ENCODE results near the gene DCLRE1A.

- TF ChIP-seq, protein P1, sequence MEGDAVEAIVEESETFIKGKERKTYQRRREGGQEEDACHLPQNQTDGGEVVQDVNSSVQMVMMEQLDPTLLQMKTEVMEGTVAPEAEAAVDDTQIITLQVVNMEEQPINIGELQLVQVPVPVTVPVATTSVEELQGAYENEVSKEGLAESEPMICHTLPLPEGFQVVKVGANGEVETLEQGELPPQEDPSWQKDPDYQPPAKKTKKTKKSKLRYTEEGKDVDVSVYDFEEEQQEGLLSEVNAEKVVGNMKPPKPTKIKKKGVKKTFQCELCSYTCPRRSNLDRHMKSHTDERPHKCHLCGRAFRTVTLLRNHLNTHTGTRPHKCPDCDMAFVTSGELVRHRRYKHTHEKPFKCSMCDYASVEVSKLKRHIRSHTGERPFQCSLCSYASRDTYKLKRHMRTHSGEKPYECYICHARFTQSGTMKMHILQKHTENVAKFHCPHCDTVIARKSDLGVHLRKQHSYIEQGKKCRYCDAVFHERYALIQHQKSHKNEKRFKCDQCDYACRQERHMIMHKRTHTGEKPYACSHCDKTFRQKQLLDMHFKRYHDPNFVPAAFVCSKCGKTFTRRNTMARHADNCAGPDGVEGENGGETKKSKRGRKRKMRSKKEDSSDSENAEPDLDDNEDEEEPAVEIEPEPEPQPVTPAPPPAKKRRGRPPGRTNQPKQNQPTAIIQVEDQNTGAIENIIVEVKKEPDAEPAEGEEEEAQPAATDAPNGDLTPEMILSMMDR (conservative IDR thresholded peaks at IDR 0.05; ENCODE audit: low read depth in 2 of 2), result no peak
- TF ChIP-seq REST (IDR thresholded peaks at IDR 0.05; ENCODE audit: unreplicated experiment) (no peak), POLR2AphosphoS5 (IDR thresholded peaks at IDR 0.05; ENCODE audit: low read depth) (no peak), EZH2phosphoT487 (IDR thresholded peaks at IDR 0.05; ENCODE audit: unreplicated experiment) (no peak), STAT1 (IDR thresholded peaks at IDR 0.05; ENCODE audit: unreplicated experiment) (no peak), EZH2 (IDR thresholded peaks at IDR 0.05; ENCODE audit: low read depth, unreplicated experiment) (no peak), JUNB (IDR thresholded peaks at IDR 0.05; ENCODE audit: unreplicated experiment) (no peak), NANOG (IDR thresholded peaks at IDR 0.05; ENCODE audit: borderline replicate concordance) (no peak), CREB1 (CRISPR knock-in tag; IDR thresholded peaks at IDR 0.05; ENCODE audit: low read depth) (no peak), ETS1 (IDR thresholded peaks at IDR 0.05) (no peak), ZNF114 (CRISPR knock-in tag; IDR thresholded peaks at IDR 0.05) (no peak), ZNF331 (CRISPR knock-in tag; IDR thresholded peaks at IDR 0.05; ENCODE audit: low read depth) (no peak)
- TF ChIP-seq, protein P2, sequence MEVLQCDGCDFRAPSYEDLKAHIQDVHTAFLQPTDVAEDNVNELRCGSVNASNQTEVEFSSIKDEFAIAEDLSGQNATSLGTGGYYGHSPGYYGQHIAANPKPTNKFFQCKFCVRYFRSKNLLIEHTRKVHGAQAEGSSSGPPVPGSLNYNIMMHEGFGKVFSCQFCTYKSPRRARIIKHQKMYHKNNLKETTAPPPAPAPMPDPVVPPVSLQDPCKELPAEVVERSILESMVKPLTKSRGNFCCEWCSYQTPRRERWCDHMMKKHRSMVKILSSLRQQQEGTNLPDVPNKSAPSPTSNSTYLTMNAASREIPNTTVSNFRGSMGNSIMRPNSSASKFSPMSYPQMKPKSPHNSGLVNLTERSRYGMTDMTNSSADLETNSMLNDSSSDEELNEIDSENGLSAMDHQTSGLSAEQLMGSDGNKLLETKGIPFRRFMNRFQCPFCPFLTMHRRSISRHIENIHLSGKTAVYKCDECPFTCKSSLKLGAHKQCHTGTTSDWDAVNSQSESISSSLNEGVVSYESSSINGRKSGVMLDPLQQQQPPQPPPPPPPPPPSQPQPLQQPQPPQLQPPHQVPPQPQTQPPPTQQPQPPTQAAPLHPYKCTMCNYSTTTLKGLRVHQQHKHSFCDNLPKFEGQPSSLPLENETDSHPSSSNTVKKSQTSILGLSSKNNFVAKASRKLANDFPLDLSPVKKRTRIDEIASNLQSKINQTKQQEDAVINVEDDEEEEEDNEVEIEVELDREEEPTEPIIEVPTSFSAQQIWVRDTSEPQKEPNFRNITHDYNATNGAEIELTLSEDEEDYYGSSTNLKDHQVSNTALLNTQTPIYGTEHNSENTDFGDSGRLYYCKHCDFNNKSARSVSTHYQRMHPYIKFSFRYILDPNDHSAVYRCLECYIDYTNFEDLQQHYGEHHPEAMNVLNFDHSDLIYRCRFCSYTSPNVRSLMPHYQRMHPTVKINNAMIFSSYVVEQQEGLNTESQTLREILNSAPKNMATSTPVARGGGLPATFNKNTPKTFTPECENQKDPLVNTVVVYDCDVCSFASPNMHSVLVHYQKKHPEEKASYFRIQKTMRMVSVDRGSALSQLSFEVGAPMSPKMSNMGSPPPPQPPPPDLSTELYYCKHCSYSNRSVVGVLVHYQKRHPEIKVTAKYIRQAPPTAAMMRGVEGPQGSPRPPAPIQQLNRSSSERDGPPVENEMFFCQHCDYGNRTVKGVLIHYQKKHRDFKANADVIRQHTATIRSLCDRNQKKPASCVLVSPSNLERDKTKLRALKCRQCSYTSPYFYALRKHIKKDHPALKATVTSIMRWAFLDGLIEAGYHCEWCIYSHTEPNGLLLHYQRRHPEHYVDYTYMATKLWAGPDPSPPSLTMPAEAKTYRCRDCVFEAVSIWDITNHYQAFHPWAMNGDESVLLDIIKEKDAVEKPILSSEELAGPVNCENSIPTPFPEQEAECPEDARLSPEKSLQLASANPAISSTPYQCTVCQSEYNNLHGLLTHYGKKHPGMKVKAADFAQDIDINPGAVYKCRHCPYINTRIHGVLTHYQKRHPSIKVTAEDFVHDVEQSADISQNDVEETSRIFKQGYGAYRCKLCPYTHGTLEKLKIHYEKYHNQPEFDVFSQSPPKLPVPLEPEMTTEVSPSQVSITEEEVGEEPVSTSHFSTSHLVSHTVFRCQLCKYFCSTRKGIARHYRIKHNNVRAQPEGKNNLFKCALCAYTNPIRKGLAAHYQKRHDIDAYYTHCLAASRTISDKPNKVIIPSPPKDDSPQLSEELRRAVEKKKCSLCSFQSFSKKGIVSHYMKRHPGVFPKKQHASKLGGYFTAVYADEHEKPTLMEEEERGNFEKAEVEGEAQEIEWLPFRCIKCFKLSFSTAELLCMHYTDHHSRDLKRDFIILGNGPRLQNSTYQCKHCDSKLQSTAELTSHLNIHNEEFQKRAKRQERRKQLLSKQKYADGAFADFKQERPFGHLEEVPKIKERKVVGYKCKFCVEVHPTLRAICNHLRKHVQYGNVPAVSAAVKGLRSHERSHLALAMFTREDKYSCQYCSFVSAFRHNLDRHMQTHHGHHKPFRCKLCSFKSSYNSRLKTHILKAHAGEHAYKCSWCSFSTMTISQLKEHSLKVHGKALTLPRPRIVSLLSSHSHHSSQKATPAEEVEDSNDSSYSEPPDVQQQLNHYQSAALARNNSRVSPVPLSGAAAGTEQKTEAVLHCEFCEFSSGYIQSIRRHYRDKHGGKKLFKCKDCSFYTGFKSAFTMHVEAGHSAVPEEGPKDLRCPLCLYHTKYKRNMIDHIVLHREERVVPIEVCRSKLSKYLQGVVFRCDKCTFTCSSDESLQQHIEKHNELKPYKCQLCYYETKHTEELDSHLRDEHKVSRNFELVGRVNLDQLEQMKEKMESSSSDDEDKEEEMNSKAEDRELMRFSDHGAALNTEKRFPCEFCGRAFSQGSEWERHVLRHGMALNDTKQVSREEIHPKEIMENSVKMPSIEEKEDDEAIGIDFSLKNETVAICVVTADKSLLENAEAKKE (CRISPR knock-in tag; IDR thresholded peaks at IDR 0.05), result no peak
Observed at GRCh38 chr10:113891476-113891875, 37.6 kb upstream of the DCLRE1A start.

All from GM23338 (cell line).